Erythroblast (primary cell): Measurements from ENCODE around the gene KCNAB2.

Experiments
- GATA1 ChIP-seq: IDR thresholded peaks from 2 replicates; pipeline ENCODE4 v1.6.1; 2011; ENCODE audit warnings: low read depth, mild to moderate bottlenecking, control low read depth, low read length, moderate library complexity
- POLR2A ChIP-seq: IDR thresholded peaks from 2 replicates; pipeline ENCODE4 v1.6.1; 2011; ENCODE audit warnings: mild to moderate bottlenecking, low read length

DNA sequence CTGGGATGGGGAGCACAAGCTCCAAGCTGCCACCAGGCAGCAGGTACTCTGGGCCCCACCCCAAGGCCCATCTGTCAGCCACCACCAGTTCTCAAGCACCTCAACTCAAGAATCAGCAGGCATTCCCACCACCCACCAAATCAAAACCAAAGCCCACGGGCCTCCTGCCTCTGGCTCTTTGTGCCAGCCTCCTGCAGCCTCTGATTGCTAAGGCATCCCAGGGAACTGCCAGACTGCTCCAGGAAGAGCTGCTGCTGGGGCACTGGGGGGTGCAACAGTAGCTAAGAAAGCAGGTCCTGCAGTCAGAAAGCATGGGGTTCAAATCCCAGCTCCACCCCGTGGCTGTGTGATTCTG is 99.7 kb downstream of the KCNAB2 start:
- no peak for TF ChIP-seq POLR2A
- TF ChIP-seq GATA1: no peak
